GM12801 (cell line): ENCODE measurements around the gene NCCRP1.

Source experiments
- CTCF ChIP-seq: IDR thresholded peaks from one replicate; pipeline ENCODE4 v1.5.1; 2011; ENCODE audit warnings: control low read depth; ENCODE audit not compliant: insufficient read length; ENCODE audit errors: extremely low read depth

The NCCRP1 gene

GRCh38 chr19:39218230-39219007 lies 21.7 kb downstream of the NCCRP1 start:
- no peak for TF ChIP-seq CTCF

GRCh38 chr19:39223703-39224279 lies 27.0 kb downstream of the NCCRP1 start:
- no peak for TF ChIP-seq CTCF

GRCh38 chr19:39224910-39225309 lies 28.1 kb downstream of the NCCRP1 start:
- TF ChIP-seq CTCF: no peak

GRCh38 chr19:39230096-39230764 lies 33.5 kb downstream of the NCCRP1 start:
- no peak for TF ChIP-seq CTCF

GRCh38 chr19:39232708-39233107 lies 35.9 kb downstream of the NCCRP1 start:
- no peak for TF ChIP-seq CTCF

- no peak for TF ChIP-seq CTCF
These were observed 39.8 kb downstream of the NCCRP1 start for GRCh38 chr19:39236527-39236926.
